Mucosa of stomach (tissue), 1 donor: ENCODE data around the gene ZNF853.

Experiments used
- H3K27me3 ChIP-seq: one replicate; pipeline ENCODE4 v1.7.0; 2013; ENCODE audit warnings: mild to moderate bottlenecking, low read length; ENCODE audit not compliant: control insufficient read depth, insufficient read depth
- H3K36me3 ChIP-seq: one replicate; pipeline ENCODE4 v1.7.0; 2013; ENCODE audit warnings: low read length; ENCODE audit not compliant: control insufficient read depth, insufficient read depth
- H3K4me1 ChIP-seq: one replicate; pipeline ENCODE4 v1.7.0; 2013; ENCODE audit warnings: mild to moderate bottlenecking, low read length; ENCODE audit not compliant: control insufficient read depth, insufficient read depth
- H3K4me3 ChIP-seq: one replicate; pipeline ENCODE4 v1.7.0; 2013; ENCODE audit warnings: low read length
- H3K9ac ChIP-seq: one replicate; pipeline ENCODE4 v1.7.0; 2013; ENCODE audit warnings: mild to moderate bottlenecking, low read length, moderate library complexity
- H3K9me3 ChIP-seq: one replicate; pipeline ENCODE4 v1.7.0; 2013; ENCODE audit warnings: mild to moderate bottlenecking, low read length, moderate library complexity; ENCODE audit not compliant: control insufficient read depth
- donor health status: Pancreatic carcinoma.

Gene ZNF853

GRCh38 chr7:6642861-6643640 lies 27.6 kb downstream of the ZNF853 start:
- no peaks in the 10 kb centered on the region for H3K9me3 ChIP-seq
- peaks cover 13% of the 10 kb centered on the region for H3K4me1 ChIP-seq
- H3K36me3 ChIP-seq: no peaks in the 10 kb centered on the region
- H3K9ac ChIP-seq: no peak overlapping the region
- no peak overlapping the region for H3K4me3 ChIP-seq
- no peaks in the 10 kb centered on the region for H3K27me3 ChIP-seq

- no peaks in the 10 kb centered on the region for H3K27me3 ChIP-seq
- no peaks in the 10 kb centered on the region for H3K9me3 ChIP-seq
- H3K36me3 ChIP-seq: no peaks in the 10 kb centered on the region
- H3K9ac ChIP-seq: no peak overlapping the region
- H3K4me3 ChIP-seq: no peak overlapping the region
- peaks cover 5% of the 10 kb centered on the region for H3K4me1 ChIP-seq
Observed at GRCh38 chr7:6643915-6644625, 28.7 kb downstream of the ZNF853 start.

- H3K9ac ChIP-seq: no peak overlapping the region
- no peaks in the 10 kb centered on the region for H3K27me3 ChIP-seq
- H3K4me1 ChIP-seq: peaks cover 5% of the 10 kb centered on the region
- no peaks in the 10 kb centered on the region for H3K9me3 ChIP-seq
- no peak overlapping the region for H3K4me3 ChIP-seq
- H3K36me3 ChIP-seq: no peaks in the 10 kb centered on the region
Observed at GRCh38 chr7:6644728-6645127, 29.3 kb downstream of the ZNF853 start.

- no peaks in the 10 kb centered on the region for H3K36me3 ChIP-seq
- no peak overlapping the region for H3K4me3 ChIP-seq
- peaks cover 5% of the 10 kb centered on the region for H3K4me1 ChIP-seq
- H3K9me3 ChIP-seq: no peaks in the 10 kb centered on the region
- H3K9ac ChIP-seq: no peak overlapping the region
- no peaks in the 10 kb centered on the region for H3K27me3 ChIP-seq
Observed at GRCh38 chr7:6646465-6646864, 31.1 kb downstream of the ZNF853 start.

GRCh38 chr7:6647080-6647479 lies 31.7 kb downstream of the ZNF853 start:
- Histone ChIP-seq H3K4me3 (no peak overlapping the region), H3K9ac (no peak overlapping the region), H3K36me3 (no peaks in the 10 kb centered on the region), H3K4me1 (peaks cover 5% of the 10 kb centered on the region), H3K9me3 (no peaks in the 10 kb centered on the region), H3K27me3 (no peaks in the 10 kb centered on the region)

- Histone ChIP-seq H3K36me3 (no peaks in the 10 kb centered on the region), H3K9ac (no peak overlapping the region), H3K9me3 (no peaks in the 10 kb centered on the region), H3K4me3 (no peak overlapping the region), H3K4me1 (peaks cover 5% of the 10 kb centered on the region), H3K27me3 (no peaks in the 10 kb centered on the region)
Observed at GRCh38 chr7:6647541-6647940, 32.1 kb downstream of the ZNF853 start.

GRCh38 chr7:6648066-6648814 lies 32.8 kb downstream of the ZNF853 start:
- no peaks in the 10 kb centered on the region for H3K9me3 ChIP-seq
- no peaks in the 10 kb centered on the region for H3K27me3 ChIP-seq
- H3K36me3 ChIP-seq: no peaks in the 10 kb centered on the region
- peaks cover 2% of the 10 kb centered on the region for H3K4me1 ChIP-seq
- no peak overlapping the region for H3K4me3 ChIP-seq
- no peak overlapping the region for H3K9ac ChIP-seq

GRCh38 chr7:6648815-6649104 lies 33.4 kb downstream of the ZNF853 start:
- H3K9ac ChIP-seq: no peak overlapping the region
- H3K27me3 ChIP-seq: no peaks in the 10 kb centered on the region
- H3K4me3 ChIP-seq: no peak overlapping the region
- no peaks in the 10 kb centered on the region for H3K9me3 ChIP-seq
- H3K4me1 ChIP-seq: no peaks in the 10 kb centered on the region
- no peaks in the 10 kb centered on the region for H3K36me3 ChIP-seq

- Histone ChIP-seq H3K9me3 (no peaks in the 10 kb centered on the region), H3K36me3 (no peaks in the 10 kb centered on the region), H3K27me3 (no peaks in the 10 kb centered on the region), H3K4me3 (no peak overlapping the region), H3K9ac (no peak overlapping the region), H3K4me1 (no peaks in the 10 kb centered on the region)
Observed at GRCh38 chr7:6649241-6649961, 34.0 kb downstream of the ZNF853 start.

GRCh38 chr7:6650086-6650485 lies 34.7 kb downstream of the ZNF853 start:
- Histone ChIP-seq H3K36me3 (no peaks in the 10 kb centered on the region), H3K9ac (no peak overlapping the region)

GRCh38 chr7:6650521-6651011 lies 35.2 kb downstream of the ZNF853 start:
- H3K4me1 ChIP-seq: no peaks in the 10 kb centered on the region
- H3K36me3 ChIP-seq: no peaks in the 10 kb centered on the region
- H3K9ac ChIP-seq: no peak overlapping the region
- H3K4me3 ChIP-seq: no peak overlapping the region
- no peaks in the 10 kb centered on the region for H3K27me3 ChIP-seq
- H3K9me3 ChIP-seq: no peaks in the 10 kb centered on the region

More at GRCh38 chr7:6650086-6650485, 34.7 kb downstream of the ZNF853 start:
- Histone ChIP-seq H3K4me3 (no peak overlapping the region), H3K27me3 (no peaks in the 10 kb centered on the region), H3K4me1 (no peaks in the 10 kb centered on the region), H3K9me3 (no peaks in the 10 kb centered on the region)
